Measurements from ENCODE around the gene ADAM12.

ADAM12 gene

GRCh38 chr10:126087796-126088505 lies 300.3 kb downstream of the ADAM12 start:
- Histone ChIP-seq H3K36me3 (ENCODE audit: control insufficient read depth, insufficient read depth, low read length) (no peaks in the 10 kb centered on the region), H3K4me1 (ENCODE audit: control insufficient read depth, insufficient read depth, low read length) (no peaks in the 10 kb centered on the region), H3K27me3 (ENCODE audit: control insufficient read depth, insufficient read depth, low read length) (no peaks in the 10 kb centered on the region)

GRCh38 chr10:126087153-126087680 lies 301.1 kb downstream of the ADAM12 start:
- Histone ChIP-seq H3K36me3 (ENCODE audit: control insufficient read depth, insufficient read depth, low read length) (no peaks in the 10 kb centered on the region), H3K4me3 (ENCODE audit: low read depth, low read length) (no peak overlapping the region), H3K9me3 (ENCODE audit: control insufficient read depth, insufficient read depth, low read length) (no peaks in the 10 kb centered on the region), H3K9ac (ENCODE audit: low read depth, low read length) (no peak overlapping the region), H3K4me1 (ENCODE audit: control insufficient read depth, insufficient read depth, low read length) (no peaks in the 10 kb centered on the region), H3K27me3 (ENCODE audit: control insufficient read depth, insufficient read depth, low read length) (no peaks in the 10 kb centered on the region)

More at GRCh38 chr10:126087796-126088505, 300.3 kb downstream of the ADAM12 start:
- Histone ChIP-seq H3K9ac (ENCODE audit: low read depth, low read length) (no peak overlapping the region), H3K9me3 (ENCODE audit: control insufficient read depth, insufficient read depth, low read length) (no peaks in the 10 kb centered on the region), H3K4me3 (ENCODE audit: low read depth, low read length) (no peak overlapping the region)

GRCh38 chr10:126085806-126086205 lies 302.5 kb downstream of the ADAM12 start:
- H3K27me3 ChIP-seq (ENCODE audit: control insufficient read depth, insufficient read depth, low read length), result no peaks in the 10 kb centered on the region
- no peaks in the 10 kb centered on the region for H3K4me1 ChIP-seq (ENCODE audit: control insufficient read depth, insufficient read depth, low read length)
- H3K9ac ChIP-seq (ENCODE audit: low read depth, low read length), result no peak overlapping the region
- no peaks in the 10 kb centered on the region for H3K9me3 ChIP-seq (ENCODE audit: control insufficient read depth, insufficient read depth, low read length)
- no peaks in the 10 kb centered on the region for H3K36me3 ChIP-seq (ENCODE audit: control insufficient read depth, insufficient read depth, low read length)
- no peak overlapping the region for H3K4me3 ChIP-seq (ENCODE audit: low read depth, low read length)

GRCh38 chr10:126084369-126084768 lies 303.9 kb downstream of the ADAM12 start:
- Histone ChIP-seq H3K4me1 (ENCODE audit: control insufficient read depth, insufficient read depth, low read length) (no peaks in the 10 kb centered on the region), H3K4me3 (ENCODE audit: low read depth, low read length) (no peak overlapping the region), H3K27me3 (ENCODE audit: control insufficient read depth, insufficient read depth, low read length) (no peaks in the 10 kb centered on the region), H3K9me3 (ENCODE audit: control insufficient read depth, insufficient read depth, low read length) (no peaks in the 10 kb centered on the region), H3K9ac (ENCODE audit: low read depth, low read length) (no peak overlapping the region), H3K36me3 (ENCODE audit: control insufficient read depth, insufficient read depth, low read length) (no peaks in the 10 kb centered on the region)

GRCh38 chr10:126083009-126083408 lies 305.3 kb downstream of the ADAM12 start:
- Histone ChIP-seq H3K9ac (ENCODE audit: low read depth, low read length) (no peak overlapping the region), H3K9me3 (ENCODE audit: control insufficient read depth, insufficient read depth, low read length) (no peaks in the 10 kb centered on the region), H3K27me3 (ENCODE audit: control insufficient read depth, insufficient read depth, low read length) (no peaks in the 10 kb centered on the region), H3K36me3 (ENCODE audit: control insufficient read depth, insufficient read depth, low read length) (no peaks in the 10 kb centered on the region), H3K4me1 (ENCODE audit: control insufficient read depth, insufficient read depth, low read length) (no peaks in the 10 kb centered on the region), H3K4me3 (ENCODE audit: low read depth, low read length) (no peak overlapping the region)

GRCh38 chr10:126081841-126082466 lies 306.3 kb downstream of the ADAM12 start:
- no peaks in the 10 kb centered on the region for H3K27me3 ChIP-seq (ENCODE audit: control insufficient read depth, insufficient read depth, low read length)
- H3K36me3 ChIP-seq (ENCODE audit: control insufficient read depth, insufficient read depth, low read length), result no peaks in the 10 kb centered on the region
- no peak overlapping the region for H3K9ac ChIP-seq (ENCODE audit: low read depth, low read length)
- H3K4me3 ChIP-seq (ENCODE audit: low read depth, low read length), result no peak overlapping the region
- no peaks in the 10 kb centered on the region for H3K4me1 ChIP-seq (ENCODE audit: control insufficient read depth, insufficient read depth, low read length)
- H3K9me3 ChIP-seq (ENCODE audit: control insufficient read depth, insufficient read depth, low read length), result no peaks in the 10 kb centered on the region

GRCh38 chr10:126080879-126081411 lies 307.3 kb downstream of the ADAM12 start:
- no peak overlapping the region for H3K9ac ChIP-seq (ENCODE audit: low read depth, low read length)

GRCh38 chr10:126080291-126080825 lies 307.9 kb downstream of the ADAM12 start:
- no peaks in the 10 kb centered on the region for H3K27me3 ChIP-seq (ENCODE audit: control insufficient read depth, insufficient read depth, low read length)
- no peak overlapping the region for H3K4me3 ChIP-seq (ENCODE audit: low read depth, low read length)
- H3K9ac ChIP-seq (ENCODE audit: low read depth, low read length), result no peak overlapping the region

More at GRCh38 chr10:126080879-126081411, 307.3 kb downstream of the ADAM12 start:
- Histone ChIP-seq H3K27me3 (ENCODE audit: control insufficient read depth, insufficient read depth, low read length) (no peaks in the 10 kb centered on the region), H3K4me3 (ENCODE audit: low read depth, low read length) (no peak overlapping the region), H3K9me3 (ENCODE audit: control insufficient read depth, insufficient read depth, low read length) (no peaks in the 10 kb centered on the region), H3K4me1 (ENCODE audit: control insufficient read depth, insufficient read depth, low read length) (no peaks in the 10 kb centered on the region), H3K36me3 (ENCODE audit: control insufficient read depth, insufficient read depth, low read length) (no peaks in the 10 kb centered on the region)

GRCh38 chr10:126075009-126075408 lies 313.3 kb downstream of the ADAM12 start:
- no peak overlapping the region for H3K4me3 ChIP-seq (ENCODE audit: low read depth, low read length)
- H3K36me3 ChIP-seq (ENCODE audit: control insufficient read depth, insufficient read depth, low read length), result no peaks in the 10 kb centered on the region
- H3K9me3 ChIP-seq (ENCODE audit: control insufficient read depth, insufficient read depth, low read length), result no peaks in the 10 kb centered on the region
- no peaks in the 10 kb centered on the region for H3K4me1 ChIP-seq (ENCODE audit: control insufficient read depth, insufficient read depth, low read length)
- H3K9ac ChIP-seq (ENCODE audit: low read depth, low read length), result no peak overlapping the region
- no peaks in the 10 kb centered on the region for H3K27me3 ChIP-seq (ENCODE audit: control insufficient read depth, insufficient read depth, low read length)

More at GRCh38 chr10:126080291-126080825, 307.9 kb downstream of the ADAM12 start:
- H3K9me3 ChIP-seq (ENCODE audit: control insufficient read depth, insufficient read depth, low read length), result no peaks in the 10 kb centered on the region
- H3K36me3 ChIP-seq (ENCODE audit: control insufficient read depth, insufficient read depth, low read length), result no peaks in the 10 kb centered on the region
- H3K4me1 ChIP-seq (ENCODE audit: control insufficient read depth, insufficient read depth, low read length), result no peaks in the 10 kb centered on the region

- Histone ChIP-seq H3K27me3 (ENCODE audit: control insufficient read depth, insufficient read depth, low read length) (no peaks in the 10 kb centered on the region), H3K4me1 (ENCODE audit: control insufficient read depth, insufficient read depth, low read length) (no peaks in the 10 kb centered on the region), H3K9me3 (ENCODE audit: control insufficient read depth, insufficient read depth, low read length) (no peaks in the 10 kb centered on the region), H3K4me3 (ENCODE audit: low read depth, low read length) (no peak overlapping the region), H3K9ac (ENCODE audit: low read depth, low read length) (no peak overlapping the region), H3K36me3 (ENCODE audit: control insufficient read depth, insufficient read depth, low read length) (no peaks in the 10 kb centered on the region)
Measured at GRCh38 chr10:126074291-126074690, 314.0 kb downstream of the ADAM12 start.

- no peaks in the 10 kb centered on the region for H3K4me1 ChIP-seq (ENCODE audit: control insufficient read depth, insufficient read depth, low read length)
- no peaks in the 10 kb centered on the region for H3K36me3 ChIP-seq (ENCODE audit: control insufficient read depth, insufficient read depth, low read length)
- no peaks in the 10 kb centered on the region for H3K27me3 ChIP-seq (ENCODE audit: control insufficient read depth, insufficient read depth, low read length)
- H3K4me3 ChIP-seq (ENCODE audit: low read depth, low read length), result no peak overlapping the region
- H3K9ac ChIP-seq (ENCODE audit: low read depth, low read length), result no peak overlapping the region
- H3K9me3 ChIP-seq (ENCODE audit: control insufficient read depth, insufficient read depth, low read length), result no peaks in the 10 kb centered on the region
Measured at GRCh38 chr10:126073606-126074005, 314.7 kb downstream of the ADAM12 start.

Measured in iPS-15b (cell line).